DND-41 (cell line): ENCODE data around the gene PHC2.

Experiments
- ATAC-seq: fragments of 200-7000 bp; cut with Tn5 transposase; 3 replicates; pipeline ENCODE4 v1.9.1; 2021; ENCODE audit warnings: low read depth; ENCODE audit not compliant: insufficient read depth
- DNase-seq: peaks from one replicate; pipeline ENCODE4 v3.0.0-alpha.2; 2020
- H2AFZ ChIP-seq: 2 replicates; pipeline ENCODE4 v1.6.0; 2012; ENCODE audit warnings: low read depth, low read length
- H3K27ac ChIP-seq: 2 replicates; pipeline ENCODE4 v1.5.1; 2012; ENCODE audit warnings: low read length, inconsistent platforms
- H3K27me3 ChIP-seq: fragments of 200-600 bp; sonication (generic); 2 replicates; pipeline ENCODE4 v1.6.0; 2012; ENCODE audit warnings: low read length, mild to moderate bottlenecking, inconsistent platforms; ENCODE audit not compliant: insufficient read depth, poor library complexity
- H3K36me3 ChIP-seq: 2 replicates; pipeline ENCODE4 v1.5.1; 2012; ENCODE audit warnings: low read length, inconsistent platforms; ENCODE audit not compliant: insufficient read depth
- H3K4me1 ChIP-seq: 2 replicates; pipeline ENCODE4 v1.5.1; 2012; ENCODE audit warnings: mild to moderate bottlenecking, low read length; ENCODE audit not compliant: insufficient read depth
- H3K4me2 ChIP-seq: 2 replicates; pipeline ENCODE4 v1.6.0; 2012; ENCODE audit warnings: mild to moderate bottlenecking, moderate library complexity, low read length, inconsistent platforms; ENCODE audit not compliant: insufficient read depth
- H3K4me3 ChIP-seq, 2 experiments: fragments of 200-600 bp in 1 of 2; shearing (Covaris generic) in 1 of 2; 2 replicates each; pipeline ENCODE4 v1.5.1; 2012 to 2016; ENCODE audit warnings: inconsistent platforms in 2 of 2, low read length in 2 of 2, mild to moderate bottlenecking in 2 of 2, low read depth in 1 of 2, moderate library complexity in 1 of 2
- H3K79me2 ChIP-seq: 2 replicates; pipeline ENCODE4 v1.6.0; 2012; ENCODE audit warnings: low read length, inconsistent platforms; ENCODE audit not compliant: insufficient read depth
- H3K9ac ChIP-seq: 2 replicates; pipeline ENCODE4 v1.6.0; 2012; ENCODE audit warnings: low read depth, mild to moderate bottlenecking, inconsistent platforms, low read length, moderate library complexity
- H3K9me3 ChIP-seq: 2 replicates; pipeline ENCODE4 v1.5.1; 2012; ENCODE audit warnings: low read length, moderate library complexity, mild to moderate bottlenecking, inconsistent platforms; ENCODE audit not compliant: insufficient read depth, severe bottlenecking
- H4K20me1 ChIP-seq: 2 replicates; pipeline ENCODE4 v1.6.0; 2012; ENCODE audit warnings: low read length; ENCODE audit not compliant: insufficient read depth
- EZH2 ChIP-seq: IDR thresholded peaks from 3 replicates; pipeline ENCODE4 v1.6.1; 2012; ENCODE audit warnings: borderline replicate concordance, low read depth, mild to moderate bottlenecking, moderate library complexity, low read length, inconsistent platforms; ENCODE audit not compliant: severe bottlenecking
- TF ChIP-seq, protein P1 (sequence below): IDR thresholded peaks from 2 replicates; pipeline ENCODE4 v1.5.1; 2012; ENCODE audit warnings: borderline replicate concordance, low read length, moderate library complexity, mild to moderate bottlenecking; ENCODE audit not compliant: poor library complexity, severe bottlenecking; ENCODE audit errors: extremely low read depth

The PHC2 gene

DNA sequence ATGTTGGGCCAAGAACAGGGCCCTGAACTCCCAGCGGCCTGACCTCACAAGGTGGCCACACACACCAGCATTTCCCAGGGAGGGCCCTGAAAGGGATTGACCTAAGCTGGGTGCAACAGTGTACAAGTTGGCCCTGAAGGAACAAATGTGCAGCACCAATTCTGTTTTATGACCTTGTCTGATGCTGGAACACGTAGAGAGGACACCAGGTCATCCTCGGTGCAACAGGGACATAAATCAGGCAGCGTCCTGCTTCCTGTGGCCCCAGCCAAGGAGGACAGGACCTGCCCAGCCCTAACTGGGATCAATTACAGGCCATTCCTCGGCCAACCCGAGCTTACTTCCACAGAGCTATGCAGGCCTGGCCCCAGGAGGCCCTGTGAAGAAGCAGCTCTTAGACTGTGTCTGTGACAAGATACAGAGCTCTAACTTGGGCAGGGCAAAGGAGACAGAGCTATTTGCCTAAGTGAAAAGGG lies 12.8 kb upstream of the PHC2 start:
- Histone ChIP-seq H3K9ac (no peak overlapping the region), H2AFZ (no peak overlapping the region), H3K4me2 (no peak overlapping the region), H3K9me3 (no peaks in the 10 kb centered on the region), H3K36me3 (no peaks in the 10 kb centered on the region), H3K4me3 (no peak overlapping the region), H3K27me3 (peaks cover 21% of the 10 kb centered on the region), H3K79me2 (no peaks in the 10 kb centered on the region), H3K27ac (no peak overlapping the region), H3K4me1 (no peaks in the 10 kb centered on the region), H4K20me1 (no peaks in the 10 kb centered on the region)
- ATAC-seq (no peak), DNase-seq (no peak)
- TF ChIP-seq, protein P1, sequence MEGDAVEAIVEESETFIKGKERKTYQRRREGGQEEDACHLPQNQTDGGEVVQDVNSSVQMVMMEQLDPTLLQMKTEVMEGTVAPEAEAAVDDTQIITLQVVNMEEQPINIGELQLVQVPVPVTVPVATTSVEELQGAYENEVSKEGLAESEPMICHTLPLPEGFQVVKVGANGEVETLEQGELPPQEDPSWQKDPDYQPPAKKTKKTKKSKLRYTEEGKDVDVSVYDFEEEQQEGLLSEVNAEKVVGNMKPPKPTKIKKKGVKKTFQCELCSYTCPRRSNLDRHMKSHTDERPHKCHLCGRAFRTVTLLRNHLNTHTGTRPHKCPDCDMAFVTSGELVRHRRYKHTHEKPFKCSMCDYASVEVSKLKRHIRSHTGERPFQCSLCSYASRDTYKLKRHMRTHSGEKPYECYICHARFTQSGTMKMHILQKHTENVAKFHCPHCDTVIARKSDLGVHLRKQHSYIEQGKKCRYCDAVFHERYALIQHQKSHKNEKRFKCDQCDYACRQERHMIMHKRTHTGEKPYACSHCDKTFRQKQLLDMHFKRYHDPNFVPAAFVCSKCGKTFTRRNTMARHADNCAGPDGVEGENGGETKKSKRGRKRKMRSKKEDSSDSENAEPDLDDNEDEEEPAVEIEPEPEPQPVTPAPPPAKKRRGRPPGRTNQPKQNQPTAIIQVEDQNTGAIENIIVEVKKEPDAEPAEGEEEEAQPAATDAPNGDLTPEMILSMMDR = no peak
- TF ChIP-seq EZH2 = no peak

- ATAC-seq = no peak
- H3K27ac ChIP-seq = no peak overlapping the region
- no peak for TF ChIP-seq EZH2
- TF ChIP-seq, protein P1 = no peak
- no peaks in the 10 kb centered on the region for H3K4me1 ChIP-seq
- H3K9ac ChIP-seq = no peak overlapping the region
- H3K27me3 ChIP-seq = peaks cover 26% of the 10 kb centered on the region
- H3K79me2 ChIP-seq = no peaks in the 10 kb centered on the region
- no peak overlapping the region for H3K4me2 ChIP-seq
- no peaks in the 10 kb centered on the region for H3K9me3 ChIP-seq
- H4K20me1 ChIP-seq = no peaks in the 10 kb centered on the region
- H3K36me3 ChIP-seq = no peaks in the 10 kb centered on the region
- no peak overlapping the region for H2AFZ ChIP-seq
- no peak for DNase-seq
- no peak overlapping the region for H3K4me3 ChIP-seq
Observed at GRCh38 chr1:33443080-33443704, 12.3 kb upstream of the PHC2 start.

GRCh38 chr1:33442141-33442540 lies 11.2 kb upstream of the PHC2 start:
- no peak overlapping the region for H3K4me2 ChIP-seq

More at GRCh38 chr1:33442141-33442540, 11.2 kb upstream of the PHC2 start:
- Histone ChIP-seq H3K9ac (no peak overlapping the region), H2AFZ (no peak overlapping the region), H4K20me1 (no peaks in the 10 kb centered on the region), H3K79me2 (no peaks in the 10 kb centered on the region), H3K36me3 (no peaks in the 10 kb centered on the region), H3K27me3 (peaks cover 26% of the 10 kb centered on the region), H3K9me3 (no peaks in the 10 kb centered on the region), H3K4me3 (no peak overlapping the region), H3K4me1 (no peaks in the 10 kb centered on the region), H3K27ac (no peak overlapping the region)
- no peak for TF ChIP-seq EZH2
- TF ChIP-seq, protein P1 = no peak
- no peak for ATAC-seq
- no peak for DNase-seq
